IMR-90 (cell line): ENCODE data around the gene PABPN1. TPM values are rescaled to one million over a fixed set of nuclear protein-coding genes. Genes with fewer than 3 reads are reported as not detected.

Source experiments
- ATAC-seq: fragments of 200-7000 bp; cut with Tn5 transposase; 2 replicates; pipeline ENCODE4 v1.9.1; 2020; ENCODE audit warnings: low read depth, mild to moderate bottlenecking, moderate library complexity
- BruUV-seq: library from RNA; stranded (reverse); fragments of 400-500 nt; replicated peaks from 2 replicates; lab custom pipeline; 2021; lab: Mats Ljungman, UMichigan
- CTCF ChIA-PET: fragments of 300-600 bp; formaldehyde crosslinking; extraction: SDS; loops from one replicate; lab custom pipeline; 2021; ENCODE audit warnings: antibody characterized with exemption; lab: Yijun Ruan, JAX
- POLR2A ChIA-PET: fragments of 300-600 bp; sonication (Branson Sonifier 250); formaldehyde crosslinking; loops from one replicate; lab custom pipeline; 2022; ENCODE audit warnings: antibody characterized with exemption; ENCODE audit not compliant: unreplicated experiment; lab: Charles Lee
- DNase-seq: peaks from one replicate; pipeline ENCODE4 v3.0.0; 2013
- H2AFZ ChIP-seq: replicated peaks from 2 replicates; pipeline ENCODE3; 2013; ENCODE audit warnings: low read length, mild to moderate bottlenecking; ENCODE audit not compliant: poor library complexity
- H2AK5ac ChIP-seq: 2 replicates; pipeline ENCODE4 v1.6.1; 2013; ENCODE audit warnings: low read depth, low read length, inconsistent platforms
- H2AK9ac ChIP-seq: replicated peaks from 2 replicates; pipeline ENCODE3; 2013; ENCODE audit warnings: mild to moderate bottlenecking, low read depth, low read length, moderate library complexity; ENCODE audit not compliant: poor library complexity
- H2BK120ac ChIP-seq: 2 replicates; pipeline ENCODE4 v1.6.1; 2013; ENCODE audit warnings: low read depth, low read length, inconsistent platforms
- H2BK15ac ChIP-seq: 3 replicates; pipeline ENCODE4 v1.6.1; 2013; ENCODE audit warnings: low read depth, low read length, inconsistent platforms
- H2BK20ac ChIP-seq: 2 replicates; pipeline ENCODE4 v1.6.1; 2013; ENCODE audit warnings: low read depth, mild to moderate bottlenecking, inconsistent platforms, low read length, moderate library complexity
- H2BK5ac ChIP-seq: 2 replicates; pipeline ENCODE4 v1.6.1; 2013; ENCODE audit warnings: mild to moderate bottlenecking, low read depth, low read length, inconsistent platforms; ENCODE audit not compliant: poor library complexity, severe bottlenecking
- H3K14ac ChIP-seq: replicated peaks from 2 replicates; pipeline ENCODE4 v1.6.1; 2013; ENCODE audit warnings: low read depth, low read length, inconsistent platforms
- H3K18ac ChIP-seq: 2 replicates; pipeline ENCODE4 v1.6.1; 2013; ENCODE audit warnings: low read depth, low read length, control low read depth
- H3K23ac ChIP-seq: 2 replicates; pipeline ENCODE4 v1.6.1; 2013; ENCODE audit warnings: low read depth, low read length, inconsistent platforms
- H3K27ac ChIP-seq: 2 replicates; pipeline ENCODE4 v1.5.1; 2013; ENCODE audit warnings: mild to moderate bottlenecking, control low read depth, low read length; ENCODE audit not compliant: insufficient read depth
- H3K27me3 ChIP-seq: 2 replicates; pipeline ENCODE4 v1.6.1; 2013; ENCODE audit warnings: low read length; ENCODE audit not compliant: control insufficient read depth, insufficient read depth
- H3K36me3 ChIP-seq: 2 replicates; pipeline ENCODE4 v1.6.1; 2013; ENCODE audit warnings: low read length, mixed read lengths; ENCODE audit not compliant: control insufficient read depth, insufficient read depth
- H3K4ac ChIP-seq: 2 replicates; pipeline ENCODE4 v1.6.1; 2013; ENCODE audit warnings: low read depth, low read length, inconsistent platforms
- H3K4me1 ChIP-seq: 2 replicates; pipeline ENCODE4 v1.6.1; 2013; ENCODE audit warnings: low read length, mixed read lengths; ENCODE audit not compliant: control insufficient read depth, insufficient read depth
- H3K4me2 ChIP-seq: 2 replicates; pipeline ENCODE4 v1.6.1; 2013; ENCODE audit warnings: low read depth, mild to moderate bottlenecking, control low read depth, low read length, moderate library complexity
- H3K4me3 ChIP-seq: 2 replicates; pipeline ENCODE4 v1.5.1; 2013; ENCODE audit warnings: low read depth, mild to moderate bottlenecking, control low read depth, low read length, moderate library complexity; ENCODE audit not compliant: insufficient read depth
- H3K56ac ChIP-seq: 2 replicates; pipeline ENCODE4 v1.6.1; 2013; ENCODE audit warnings: low read length, inconsistent platforms; ENCODE audit not compliant: insufficient read depth; ENCODE audit errors: extremely low read depth
- H3K79me1 ChIP-seq, 2 experiments: 2 replicates each; pipeline ENCODE4 v1.6.1; 2013; ENCODE audit warnings: low read length in 2 of 2, inconsistent platforms in 1 of 2, low read depth in 1 of 2
- H3K9ac ChIP-seq: 2 replicates; pipeline ENCODE4 v1.6.1; 2013; ENCODE audit warnings: low read depth, low read length, control low read depth
- H3K9me1 ChIP-seq: 2 replicates; pipeline ENCODE4 v1.6.1; 2013; ENCODE audit warnings: low read length, inconsistent platforms; ENCODE audit not compliant: insufficient read depth
- H3K9me3 ChIP-seq: 2 replicates; pipeline ENCODE4 v1.6.1; 2013; ENCODE audit warnings: low read length; ENCODE audit not compliant: control insufficient read depth, insufficient read depth
- H4K20me1 ChIP-seq: 2 replicates; pipeline ENCODE4 v1.6.1; 2013; ENCODE audit warnings: low read length, inconsistent platforms; ENCODE audit not compliant: insufficient read depth
- H4K5ac ChIP-seq: 2 replicates; pipeline ENCODE4 v1.6.1; 2013; ENCODE audit warnings: mild to moderate bottlenecking, low read depth, low read length, control low read depth
- H4K8ac ChIP-seq, 2 experiments: 2 replicates each; pipeline ENCODE4 v1.6.1; 2013; ENCODE audit warnings: low read depth in 2 of 2, low read length in 2 of 2, control low read depth in 1 of 2, inconsistent platforms in 1 of 2
- H4K91ac ChIP-seq: 2 replicates; pipeline ENCODE4 v1.6.1; 2013; ENCODE audit warnings: low read depth, low read length, inconsistent platforms; ENCODE audit not compliant: insufficient read depth
- BHLHE40 ChIP-seq: fragments of 150-350 bp; IDR thresholded peaks from 2 replicates; pipeline ENCODE4 v1.6.1; 2016; ENCODE audit warnings: mild to moderate bottlenecking, low read depth, low read length
- CEBPB ChIP-seq: IDR thresholded peaks from 2 replicates; pipeline ENCODE4 v1.6.1; 2012; ENCODE audit warnings: low read depth, low read length, improper control_type of control experiment
- CHD1 ChIP-seq: IDR thresholded peaks from 2 replicates; pipeline ENCODE4 v1.6.1; 2012; ENCODE audit warnings: low read depth, low read length, improper control_type of control experiment
- CTCF ChIP-seq: conservative IDR thresholded peaks from 2 replicates; pipeline ENCODE4 v1.5.1; 2012; ENCODE audit warnings: mild to moderate bottlenecking, low read depth, low read length, improper control_type of control experiment
- ELK1 ChIP-seq: fragments of 150-350 bp; IDR thresholded peaks from 2 replicates; pipeline ENCODE4 v1.6.1; 2016; ENCODE audit warnings: low read depth, mild to moderate bottlenecking, low read length, moderate library complexity, borderline replicate concordance
- FOS ChIP-seq: fragments of 150-350 bp; IDR thresholded peaks from 2 replicates; pipeline ENCODE4 v1.6.1; 2016; ENCODE audit warnings: low read depth, low read length
- MAFK ChIP-seq: IDR thresholded peaks from 2 replicates; pipeline ENCODE4 v1.6.1; 2012; ENCODE audit warnings: low read depth, low read length, improper control_type of control experiment
- MAZ ChIP-seq: IDR thresholded peaks from 2 replicates; pipeline ENCODE4 v1.6.1; 2012; ENCODE audit warnings: low read depth, mild to moderate bottlenecking, low read length, improper control_type of control experiment, moderate library complexity, borderline replicate concordance
- MXI1 ChIP-seq: IDR thresholded peaks from 2 replicates; pipeline ENCODE4 v1.6.1; 2012; ENCODE audit warnings: low read depth, mild to moderate bottlenecking, low read length, moderate library complexity, borderline replicate concordance
- NFE2L2 ChIP-seq: fragments of 150-350 bp; IDR thresholded peaks from 2 replicates; pipeline ENCODE4 v1.6.1; 2016; ENCODE audit warnings: low read depth, mild to moderate bottlenecking, low read length
- POLR2A ChIP-seq: IDR thresholded peaks from 2 replicates; pipeline ENCODE4 v1.6.1; 2012; ENCODE audit warnings: mild to moderate bottlenecking, low read depth, low read length
- RAD21 ChIP-seq: IDR thresholded peaks from 2 replicates; pipeline ENCODE4 v1.6.1; 2012; ENCODE audit warnings: low read length, improper control_type of control experiment
- RCOR1 ChIP-seq: IDR thresholded peaks from 2 replicates; pipeline ENCODE4 v1.6.1; 2012; ENCODE audit warnings: mild to moderate bottlenecking, low read length, improper control_type of control experiment; ENCODE audit not compliant: insufficient replicate concordance
- RFX5 ChIP-seq: IDR thresholded peaks from 2 replicates; pipeline ENCODE4 v1.8.0; 2012; ENCODE audit warnings: low read depth, mild to moderate bottlenecking, low read length, moderate library complexity
- SMC3 ChIP-seq: fragments of 150-350 bp; IDR thresholded peaks from 2 replicates; pipeline ENCODE4 v1.6.1; 2016; ENCODE audit warnings: low read depth, mild to moderate bottlenecking, antibody characterized with exemption, low read length, moderate library complexity
- USF2 ChIP-seq: fragments of 150-350 bp; IDR thresholded peaks from 2 replicates; pipeline ENCODE4 v1.6.1; 2017; ENCODE audit warnings: mild to moderate bottlenecking, antibody characterized with exemption, low read length, low read depth
- WGBS, 2 experiments: methylation state at CpG; one replicate each; pipeline versions ENCODE4 v1.1.5 to v1.1.7; 2013; ENCODE audit warnings: missing lambda C conversion rate in 2 of 2; ENCODE audit not compliant: insufficient read length in 1 of 2; ENCODE audit errors: extremely low coverage in 2 of 2; 5-methylcytosine and 5-hydroxymethylcytosine counted together
- dilution Hi-C: fragments of 300-500 bp; cut with HindIII; formaldehyde crosslinking; loops from one replicate; pipeline ENCODE4 v1.14.3; 2018; ENCODE audit warnings: low sequenced_read_pairs; ENCODE audit not compliant: unreplicated experiment
- in situ Hi-C: fragments of 300-500 bp; cut with MboI; formaldehyde crosslinking; loops from 3 replicates; pipeline ENCODE4 v1.14.3; 2019; ENCODE audit warnings: low sequenced_read_pairs, inconsistent platforms, mixed read lengths
- intact Hi-C: fragments of 100-400 bp; cut with micrococcal nuclease; formaldehyde crosslinking; loops from 2 replicates; pipeline ENCODE4 v1.10.0; 2022
- polyA plus RNA-seq, 3 experiments: library from polyadenylated mRNA; depleted of rRNA; stranded (reverse); fragments of >200 nt; gene quantifications; 2 replicates each; pipeline ENCODE4 v1.2.3, GENCODE V29; 2012; ENCODE audit warnings: low replicate concordance in 1 of 3
- total RNA-seq: library from RNA; depleted of rRNA; stranded (reverse); fragments of >200 nt; gene quantifications from 2 replicates; pipeline ENCODE4 v1.2.3, GENCODE V29; 2012

PABPN1 gene
- total and polyA plus RNA-seq, 2 of the 4 experiments (the other 2 are of a cell fraction) = 104 to 211 TPM

GRCh38 chr14:23335623-23336022, 14.4 kb downstream of the PABPN1 start:
- H3K27ac ChIP-seq = no peak overlapping the region
- dilution Hi-C loops = no loop called here
- in situ Hi-C loops = no loop called here

More at GRCh38 chr14:23335623-23336022, 14.4 kb downstream of the PABPN1 start:
- Histone ChIP-seq H2BK20ac (no peak overlapping the region), H3K56ac (no peak overlapping the region), H3K18ac (no peak overlapping the region), H4K8ac (no peak overlapping the region), H3K36me3 (no peaks in the 10 kb centered on the region), H2BK15ac (no peak overlapping the region), H3K9me1 (no peaks in the 10 kb centered on the region), H3K4me2 (no peak overlapping the region), H2BK5ac (no peak overlapping the region), H2AK9ac (no peak overlapping the region), H2AFZ (no peak overlapping the region), H3K4ac (no peak overlapping the region), H4K91ac (no peak overlapping the region), H4K20me1 (no peaks in the 10 kb centered on the region), H3K23ac (no peak overlapping the region), H3K4me1 (no peaks in the 10 kb centered on the region), H2AK5ac (no peak overlapping the region), H3K14ac (no peak overlapping the region), H3K27me3 (no peaks in the 10 kb centered on the region; the same call in none of the 2 replicates), H2BK120ac (no peak overlapping the region), H3K79me1 (no peaks in the 10 kb centered on the region), H3K9me3 (peaks cover 1% of the 10 kb centered on the region; the same call in 1 of the 2 replicates), H4K5ac (no peak overlapping the region), H3K9ac (no peak overlapping the region), H3K4me3 (no peak overlapping the region)
- ChIA-PET CTCF (no interaction called here), POLR2A (no interaction called here)
- no TSS peak for BruUV-seq
- TF ChIP-seq POLR2A = no peak
- TF ChIP-seq MAFK = no peak
- TF ChIP-seq FOS = no peak
- no peak for TF ChIP-seq RFX5
- TF ChIP-seq RCOR1 = no peak
- TF ChIP-seq RAD21 = no peak
- TF ChIP-seq MXI1 = no peak
- no peak for TF ChIP-seq ELK1
- no peak for TF ChIP-seq USF2
- TF ChIP-seq SMC3 = no peak
- no peak for TF ChIP-seq CTCF
- no peak for TF ChIP-seq CEBPB
- TF ChIP-seq MAZ = no peak
- no peak for TF ChIP-seq CHD1
- no peak for TF ChIP-seq NFE2L2
- TF ChIP-seq BHLHE40 = no peak
- DNase-seq = no peak
- WGBS, 2 experiments = no CpG with 5 or more reads among the region's 5 CpGs
- intact Hi-C loops = no loop called here
- ATAC-seq = no peak
